Fibroblast of skin of left quadriceps (primary cell): ENCODE results near the gene IQCE.

Source experiments
- DNase-seq, 2 experiments: peaks; one replicate each; pipeline ENCODE4 v3.0.0-alpha.2; 2013; ENCODE audit warnings: low read depth in 2 of 2

Gene IQCE

DNA sequence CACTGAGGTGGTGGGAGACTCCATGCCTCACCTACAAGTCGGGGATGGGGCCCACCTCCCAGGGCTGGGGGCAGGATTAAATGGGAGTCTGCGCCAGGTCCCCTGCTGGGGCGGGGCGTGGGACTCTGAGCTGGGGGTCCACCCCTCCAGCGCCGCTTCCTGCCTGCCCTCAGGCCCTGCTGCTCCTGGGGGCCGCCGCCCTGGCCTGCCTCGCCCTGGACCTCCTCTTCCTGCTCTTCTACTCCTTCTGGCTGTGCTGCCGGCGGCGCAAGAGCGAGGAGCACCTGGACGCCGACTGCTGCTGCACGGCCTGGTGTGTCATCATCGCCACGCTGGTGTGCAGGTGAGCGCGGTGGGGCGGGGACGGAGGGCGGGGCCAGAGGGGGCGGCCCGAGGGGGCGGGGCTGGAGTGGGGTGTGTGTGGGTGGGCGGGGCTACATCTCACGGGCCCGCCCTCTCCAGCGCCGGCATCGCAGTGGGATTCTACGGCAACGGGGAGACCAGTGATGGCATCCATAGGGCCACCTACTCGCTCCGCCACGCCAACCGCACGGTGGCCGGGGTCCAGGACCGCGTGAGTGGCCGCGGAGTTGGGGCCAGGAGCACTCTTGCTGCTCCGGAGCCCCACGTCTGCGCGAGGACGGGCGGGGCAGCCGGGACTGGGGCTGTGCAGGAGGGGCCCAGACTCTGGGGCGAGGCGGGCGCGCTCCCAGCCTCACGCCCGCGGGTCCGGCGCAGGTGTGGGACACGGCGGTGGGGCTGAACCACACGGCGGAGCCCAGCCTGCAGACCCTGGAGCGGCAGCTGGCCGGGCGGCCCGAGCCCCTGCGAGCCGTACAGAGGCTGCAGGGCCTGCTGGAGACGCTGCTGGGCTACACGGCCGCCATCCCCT is 88.1 kb downstream of the IQCE start:
- no peak for DNase-seq

GRCh38 chr7:2647594-2648172 is 88.9 kb downstream of the IQCE start:
- DNase-seq, result no peak

DNA sequence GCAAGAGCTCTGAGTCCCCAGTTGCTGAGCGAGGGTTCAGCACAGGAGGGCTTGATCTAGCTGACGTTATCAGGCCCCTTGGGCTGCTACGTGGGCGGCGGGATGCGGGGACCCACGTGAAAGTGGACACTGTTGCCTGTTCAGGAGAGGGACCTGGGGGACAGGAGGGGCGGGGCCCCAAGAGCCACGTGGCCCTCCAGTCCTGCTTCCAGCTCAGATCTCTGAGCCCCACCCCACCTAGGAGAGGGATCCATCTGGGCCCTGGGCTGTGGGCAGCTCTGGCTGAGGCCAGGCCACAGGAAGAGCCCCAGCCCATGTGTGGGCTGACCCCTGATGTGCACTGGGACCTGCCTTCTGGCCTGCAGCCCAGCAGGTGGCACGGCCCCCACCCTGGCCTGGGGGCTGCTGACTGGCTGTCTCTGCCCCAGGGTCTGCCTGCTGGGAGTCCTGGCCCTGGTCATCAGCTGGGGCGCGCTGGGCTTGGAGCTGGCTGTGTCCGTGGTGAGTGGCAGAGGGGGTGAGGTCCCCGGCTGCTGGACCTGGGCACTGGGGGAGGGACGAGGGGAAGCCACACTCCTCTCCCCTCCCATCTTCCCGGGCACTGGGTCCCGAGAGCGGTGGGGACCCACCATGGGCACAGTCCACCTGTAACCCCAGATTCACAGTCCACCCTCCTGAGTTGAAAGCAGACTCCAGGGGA is 90.5 kb downstream of the IQCE start:
- no peak for DNase-seq

DNA sequence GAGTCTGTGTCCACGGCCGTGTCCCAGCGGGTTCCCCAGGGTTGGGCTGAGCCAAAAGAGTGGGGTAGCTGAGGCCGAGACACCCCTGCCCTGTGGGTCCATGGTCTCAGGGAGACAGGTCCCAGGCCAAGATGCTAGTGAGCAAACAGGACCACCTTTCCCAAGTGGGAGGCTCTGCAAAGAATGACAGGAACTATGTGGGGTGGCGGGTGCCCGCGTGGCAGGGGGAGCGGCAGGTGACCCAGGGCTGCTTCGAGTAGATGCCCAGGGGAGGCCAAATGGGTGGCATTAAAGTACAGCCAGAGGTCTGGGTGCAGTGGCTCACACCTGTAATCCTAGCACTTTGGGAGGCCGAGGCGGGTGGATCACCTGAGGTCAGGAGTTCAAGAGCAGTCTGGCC is 91.2 kb downstream of the IQCE start:
- no peak for DNase-seq

GRCh38 chr7:2650451-2650850 is 91.7 kb downstream of the IQCE start:
- no peak for DNase-seq

DNA sequence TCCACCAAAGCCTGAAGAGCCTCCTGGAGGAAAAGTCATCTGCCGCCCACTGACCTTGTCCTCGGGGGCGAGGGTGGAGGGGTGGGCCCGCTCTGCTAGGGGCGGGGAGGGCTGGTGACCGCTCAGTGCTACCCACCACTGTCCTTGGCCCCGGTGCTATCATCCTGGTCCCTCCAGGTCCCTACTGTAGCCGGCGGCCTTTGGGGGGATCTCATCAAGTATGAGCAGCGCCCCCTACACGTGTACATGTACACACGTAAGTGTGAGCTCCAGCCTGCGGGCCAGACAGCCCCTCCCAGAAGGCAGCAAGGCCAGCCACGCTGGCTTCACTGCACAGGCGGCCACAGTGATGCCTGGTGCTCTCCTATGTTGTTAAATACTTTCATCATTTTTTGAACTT is 92.6 kb downstream of the IQCE start:
- no peak for DNase-seq

GRCh38 chr7:2651847-2652735 is 93.3 kb downstream of the IQCE start:
- DNase-seq, result no peak

- no peak for DNase-seq
Measured at GRCh38 chr7:2652736-2653060, 93.9 kb downstream of the IQCE start.

DNA sequence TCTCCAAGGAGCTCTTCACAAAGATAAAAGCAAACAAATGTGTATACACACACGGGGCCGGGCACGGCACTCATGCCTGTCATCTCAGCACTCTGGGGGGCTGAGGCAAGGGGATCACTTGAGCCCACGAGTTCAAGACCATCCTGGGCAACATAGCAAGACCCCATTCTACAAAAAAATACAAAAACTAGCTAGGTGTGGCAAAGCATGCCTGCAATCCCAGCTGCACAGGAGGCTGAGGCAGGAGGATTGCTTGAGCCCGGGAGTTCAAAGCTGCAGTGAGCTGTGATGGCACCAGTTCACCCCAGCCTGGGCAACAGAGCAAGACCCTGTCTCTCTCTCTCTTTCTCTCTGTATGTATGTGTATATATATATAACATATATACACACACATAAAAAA is 95.3 kb downstream of the IQCE start:
- no peak for DNase-seq

DNA sequence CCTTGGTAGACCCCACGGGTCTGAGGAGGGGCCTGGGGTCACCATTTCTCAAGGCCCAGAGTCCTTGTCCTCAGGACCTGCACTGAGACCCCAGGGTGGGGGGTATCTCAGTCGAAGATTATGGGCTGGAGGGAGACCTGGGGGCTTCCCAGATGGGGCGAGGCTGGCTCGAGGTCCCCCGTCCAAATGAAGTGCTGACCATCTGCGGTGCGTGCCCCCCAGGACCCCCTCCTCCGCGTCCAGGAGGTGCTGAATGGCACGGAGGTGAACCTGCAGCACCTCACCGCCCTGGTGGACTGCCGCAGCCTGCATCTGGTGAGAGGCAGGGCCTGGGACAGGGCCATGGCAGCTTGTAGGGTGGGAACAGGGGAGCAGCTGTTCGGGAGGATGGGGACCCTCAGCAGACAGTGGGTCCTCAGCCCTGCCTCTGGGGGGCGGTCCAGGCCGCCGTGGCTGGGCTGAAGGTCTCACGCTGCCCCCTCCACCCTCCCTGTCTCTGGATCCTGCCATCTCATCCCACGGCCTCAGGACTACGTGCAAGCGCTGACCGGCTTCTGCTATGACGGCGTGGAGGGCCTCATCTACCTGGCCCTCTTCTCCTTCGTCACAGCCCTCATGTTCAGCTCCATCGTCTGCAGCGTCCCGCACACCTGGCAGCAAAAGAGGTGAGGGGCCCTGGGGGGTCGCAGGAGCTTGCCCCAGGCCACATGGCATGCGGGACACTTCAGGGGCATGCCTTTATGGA is 97.3 kb downstream of the IQCE start:
- no peak for DNase-seq

DNA sequence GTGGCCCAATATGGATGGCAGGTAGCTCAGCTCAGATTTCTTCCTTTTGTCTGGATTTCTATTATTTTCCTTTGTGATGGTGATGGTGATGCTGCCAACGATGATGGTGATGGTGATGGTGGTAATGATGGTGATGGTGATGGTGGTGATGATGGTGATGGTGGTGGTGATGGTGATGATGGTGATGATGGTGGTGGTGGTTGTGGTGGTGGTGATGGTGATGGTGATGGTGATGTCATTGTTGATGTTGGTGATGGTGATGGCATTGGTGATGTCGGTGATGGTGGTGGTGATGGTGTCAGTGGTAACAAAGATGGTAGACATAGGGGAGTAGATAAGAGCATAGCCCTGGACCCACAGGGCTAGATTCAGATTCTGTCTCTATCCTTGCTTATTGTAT is 98.4 kb downstream of the IQCE start:
- no peak for DNase-seq

- DNase-seq, result no peak
Measured at GRCh38 chr7:2657920-2658671, 99.3 kb downstream of the IQCE start.

- DNase-seq, result no peak
Measured at GRCh38 chr7:2658941-2659340, 100.2 kb downstream of the IQCE start.

DNA sequence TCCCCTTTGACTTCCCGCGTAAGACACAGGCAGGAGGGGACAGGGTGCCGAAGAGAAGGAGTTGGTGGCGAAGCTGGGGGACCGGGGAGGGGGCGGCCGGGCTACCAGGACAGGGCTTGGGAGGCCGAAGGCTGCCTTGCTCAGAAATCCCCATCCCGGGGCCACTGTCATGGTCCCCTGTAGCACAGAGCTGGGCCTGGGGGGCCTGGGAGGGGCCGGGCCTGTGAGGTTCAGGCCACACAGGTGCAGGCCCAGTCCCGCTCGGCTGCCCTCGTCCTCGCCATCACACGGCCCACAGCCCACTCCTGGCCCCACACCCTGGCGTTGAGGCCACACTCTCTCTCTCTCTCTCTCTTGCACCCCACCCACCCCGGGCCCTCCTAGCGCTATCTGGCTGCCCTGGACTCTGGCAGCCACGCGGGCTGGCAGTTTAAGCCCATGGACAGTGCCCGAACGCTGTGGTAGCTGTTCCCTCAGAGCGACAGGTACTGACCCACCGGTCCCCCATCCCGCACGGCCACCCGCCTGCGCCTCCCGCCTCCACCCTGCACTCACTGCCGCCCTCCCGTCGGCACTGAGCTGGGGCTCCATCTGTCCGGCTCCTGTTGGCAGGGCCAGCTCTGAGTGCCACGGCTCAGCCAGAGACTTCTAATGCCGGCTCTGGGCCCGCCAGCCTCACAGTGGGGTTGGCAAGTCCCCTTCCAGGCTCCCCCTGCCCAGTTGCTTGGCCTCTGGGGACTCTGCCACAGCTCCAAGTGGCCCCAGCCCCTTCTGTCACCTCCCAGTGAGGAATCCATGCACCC is 101.0 kb downstream of the IQCE start:
- DNase-seq, result no peak

GRCh38 chr7:2660359-2661095 is 101.7 kb downstream of the IQCE start:
- no peak for DNase-seq

GRCh38 chr7:2661096-2661449 is 102.3 kb downstream of the IQCE start:
- no peak for DNase-seq

DNA sequence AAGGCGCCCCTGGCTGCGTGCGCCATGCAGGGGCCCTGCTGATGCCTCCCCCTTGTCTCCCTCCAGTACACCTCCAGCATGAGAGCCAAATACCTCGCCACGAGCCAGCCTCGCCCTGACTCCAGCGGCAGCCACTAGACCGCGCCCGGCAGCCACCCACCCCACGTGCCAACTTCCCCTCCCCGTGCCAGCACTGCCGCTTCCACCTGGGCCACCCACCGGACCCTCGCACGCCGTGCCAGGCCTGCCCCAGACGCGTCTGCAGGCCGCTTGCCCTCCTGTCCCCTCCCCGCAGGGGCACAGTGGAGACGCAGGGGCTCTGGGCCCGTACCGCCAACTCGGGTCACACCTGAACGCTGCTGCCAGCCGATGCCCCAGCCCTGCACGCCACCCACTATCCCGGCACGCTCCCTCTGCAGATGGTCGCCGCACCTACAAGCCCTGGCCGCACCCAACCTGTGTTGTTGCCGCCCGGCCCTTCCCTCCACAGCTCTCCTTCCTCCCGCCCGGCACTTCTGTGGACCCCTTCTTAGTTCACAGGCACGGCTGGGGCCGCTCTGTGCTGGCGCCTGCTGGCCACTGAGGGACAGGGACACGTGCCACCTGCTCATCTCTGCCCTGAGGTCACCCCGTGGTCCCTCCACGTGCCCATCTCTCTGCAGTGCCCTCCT is 103.0 kb downstream of the IQCE start:
- DNase-seq, result no peak

DNA sequence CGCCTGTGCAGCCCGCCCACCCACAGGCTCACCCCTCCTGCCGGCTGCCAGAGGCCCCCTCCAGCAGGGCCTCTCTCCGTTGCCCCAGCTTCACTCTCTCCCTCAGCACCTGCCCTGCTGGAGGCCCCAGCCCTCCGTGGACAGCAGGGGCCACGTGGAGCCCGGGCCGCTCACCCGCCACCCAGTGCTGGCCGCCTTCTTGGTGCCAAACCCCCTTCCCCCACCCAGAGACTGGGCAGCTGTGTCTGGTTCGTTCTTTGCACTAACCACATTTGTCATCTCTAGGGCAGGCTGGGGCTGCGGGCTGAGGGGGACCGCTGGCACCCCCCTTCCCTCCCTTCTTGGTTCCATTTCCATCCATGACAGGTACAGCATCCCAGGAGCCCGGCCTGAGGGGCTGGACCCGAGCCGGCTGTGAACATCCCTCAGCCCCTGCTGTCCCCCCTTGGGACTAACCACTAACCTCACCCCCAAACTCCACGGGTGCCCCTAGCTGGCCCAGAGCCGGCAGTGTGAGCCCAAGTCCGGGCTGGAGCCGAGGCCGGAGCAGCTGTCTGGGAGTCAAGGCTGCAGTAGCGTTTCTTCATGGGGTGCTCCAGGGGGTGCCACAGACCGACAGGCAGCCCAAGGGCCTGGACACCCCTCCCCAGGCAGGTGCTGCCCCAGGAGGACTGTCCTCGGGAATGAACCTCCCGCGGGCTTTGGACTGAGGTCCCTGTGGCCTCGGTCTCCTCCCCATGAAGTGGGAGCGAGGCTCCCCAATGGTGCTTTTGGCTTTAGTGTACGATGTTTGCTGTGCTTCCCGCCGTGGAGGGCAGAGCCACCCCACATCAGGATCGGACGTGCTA is 103.7 kb downstream of the IQCE start:
- DNase-seq, result no peak
